ENCODE results near the gene SLPI.

The SLPI gene

GRCh38 chr20:45254383-45255262, at the start of gene SLPI:
Gene SLPI (minus strand): TSS chr20:45254564. CDS start chr20:45254543, 21 bp downstream.
- DNase-seq = no peak

- no peak for DNase-seq
Measured at GRCh38 chr20:45303586-45304463, 49.5 kb upstream of the SLPI start.

GRCh38 chr20:45301824-45302271, 47.5 kb upstream of the SLPI start:
- DNase-seq = no peak

- no peak for DNase-seq
Measured at GRCh38 chr20:45300961-45301360, 46.6 kb upstream of the SLPI start.

- DNase-seq = no peak
Measured at GRCh38 chr20:45299786-45300185, 45.4 kb upstream of the SLPI start.

GRCh38 chr20:45297786-45298497, 43.6 kb upstream of the SLPI start:
- DNase-seq = no peak

- no peak for DNase-seq
Measured at GRCh38 chr20:45294659-45295058, 40.3 kb upstream of the SLPI start.

- DNase-seq = no peak
Measured at GRCh38 chr20:45294003-45294368, 39.6 kb upstream of the SLPI start.

GRCh38 chr20:45293041-45294002, 39.0 kb upstream of the SLPI start:
- DNase-seq = peak; percentile 78

GRCh38 chr20:45292343-45292742, 38.0 kb upstream of the SLPI start:
- DNase-seq = no peak

- no peak for DNase-seq
Measured at GRCh38 chr20:45291526-45291925, 37.2 kb upstream of the SLPI start.

GRCh38 chr20:45290677-45291355, 36.5 kb upstream of the SLPI start:
- peak; percentile 69 for DNase-seq

GRCh38 chr20:45289942-45290676, 35.7 kb upstream of the SLPI start:
- DNase-seq = no peak

GRCh38 chr20:45288860-45289259, 34.5 kb upstream of the SLPI start:
- no peak for DNase-seq

- no peak for DNase-seq
Measured at GRCh38 chr20:45288376-45288775, 34.0 kb upstream of the SLPI start.

GRCh38 chr20:45283551-45284057, 29.2 kb upstream of the SLPI start:
- DNase-seq = no peak

- DNase-seq = no peak
Measured at GRCh38 chr20:45282700-45283550, 28.6 kb upstream of the SLPI start.

GRCh38 chr20:45279992-45280391, 25.6 kb upstream of the SLPI start:
- no peak for DNase-seq

- no peak for DNase-seq
Measured at GRCh38 chr20:45275338-45275737, 21.0 kb upstream of the SLPI start.

All from CD4-positive, alpha-beta T cell treated with Interleukin-12 subunit alpha and Interleukin-12 subunit beta, for 1 hour (primary cell).